Activated CD4-positive, alpha-beta T cell treated with anti-CD3 and anti-CD28 coated beads, Interleukin-2, amount 50 U/mL, for 4 hours (primary cell): ENCODE data around the gene CD79A.
"Not testable (repeated sequence)": the region's sequence is repeated elsewhere in the genome, so short reads cannot be mapped to it uniquely, and the experiment has no call there.

Source experiments
- DNase-seq, 2 experiments: peaks; one replicate each; pipeline ENCODE4 v3.0.0-alpha.2; 2020

CD79A gene

GRCh38 chr19:41906916-41907680, 30.0 kb downstream of the CD79A start:
- no peak for DNase-seq

DNA sequence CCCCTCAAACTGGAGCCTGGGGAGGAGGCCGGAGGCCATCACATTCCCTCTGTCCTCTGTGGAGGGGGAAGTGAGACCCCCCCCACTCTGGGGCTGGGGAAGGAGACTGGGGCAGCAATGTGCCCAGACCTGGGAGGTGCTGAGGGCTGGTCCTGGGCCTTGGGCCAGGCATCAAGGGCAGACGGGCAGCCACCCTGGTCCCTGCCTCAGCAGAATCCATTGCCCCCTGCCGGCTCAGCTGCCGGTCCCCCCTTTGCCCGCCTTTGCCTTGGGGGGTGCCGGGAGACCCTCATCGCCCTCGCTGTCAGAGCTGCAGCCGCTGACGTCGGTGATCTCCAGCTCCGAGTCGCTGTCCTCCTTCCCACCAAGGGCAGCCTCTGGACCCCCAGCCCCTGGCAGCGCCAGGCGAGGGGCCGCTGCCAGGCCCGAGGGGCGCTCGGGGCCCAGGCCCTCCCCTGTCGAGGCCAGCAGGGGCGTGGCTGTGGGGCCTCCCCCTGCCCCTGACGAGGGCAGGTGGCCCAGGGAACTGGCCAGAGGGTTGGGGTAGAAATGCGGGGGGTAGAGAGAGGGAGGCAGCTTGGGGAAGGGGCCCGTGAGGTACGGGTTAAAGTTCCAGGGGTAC, 31.0 kb downstream of the CD79A start:
- DNase-seq: no peak

GRCh38 chr19:41908724-41909464, 31.8 kb downstream of the CD79A start:
- no peak for DNase-seq

DNA sequence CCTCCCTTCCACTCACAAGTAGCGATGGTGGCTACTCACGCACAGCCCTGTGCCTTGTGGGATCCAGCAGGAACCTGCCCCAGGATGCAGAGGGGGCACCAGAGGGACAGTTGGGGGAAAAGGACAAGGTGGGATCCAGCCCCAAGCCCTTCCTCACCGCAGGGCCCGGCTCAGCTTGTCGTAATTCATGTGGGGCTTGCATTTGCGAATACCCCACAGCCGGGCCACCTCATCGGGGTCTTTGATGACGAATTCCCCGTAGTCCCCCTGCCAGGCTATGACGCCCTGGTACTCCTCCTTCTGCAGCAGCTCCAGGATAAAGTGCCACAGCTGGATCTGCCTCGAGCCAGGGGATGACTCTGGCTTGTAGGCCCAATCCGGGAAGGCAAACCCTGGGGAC, 32.6 kb downstream of the CD79A start:
- DNase-seq: no peak

DNA sequence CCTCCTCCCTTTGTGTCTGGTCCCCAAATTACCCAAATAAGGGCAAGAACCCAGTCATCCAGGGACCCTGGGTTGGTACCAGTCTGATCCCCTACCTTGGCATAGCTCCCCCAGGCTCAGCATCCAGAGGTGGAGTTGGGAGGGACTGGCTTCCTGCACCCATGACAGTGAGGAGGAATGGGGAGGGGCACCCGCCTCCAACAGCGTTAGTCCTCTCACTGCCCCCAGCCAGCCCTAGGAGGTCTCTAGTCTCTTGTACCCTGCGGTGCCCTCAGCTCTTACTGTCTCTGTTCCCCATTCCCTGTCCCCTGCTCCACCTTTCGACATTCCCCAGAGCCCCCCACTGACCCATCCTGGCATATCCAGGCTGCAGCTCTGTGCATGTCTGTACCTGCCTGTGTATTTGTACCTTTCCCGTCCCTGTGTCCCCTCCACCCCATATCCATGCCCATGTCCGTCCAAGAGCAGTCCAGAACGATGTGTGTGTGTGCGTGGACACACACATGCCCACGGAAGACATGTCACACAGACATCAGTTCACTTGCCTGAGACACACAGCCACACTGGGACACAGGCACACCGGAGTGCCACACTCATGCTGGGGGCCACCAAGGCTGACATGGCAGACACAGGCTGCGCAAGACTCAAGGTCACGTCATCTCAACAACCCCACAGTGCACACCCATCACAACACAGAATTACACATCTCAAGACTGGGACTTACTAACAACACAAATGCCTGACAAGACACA, 33.3 kb downstream of the CD79A start:
- no peak for DNase-seq

GRCh38 chr19:41910992-41911888, 34.2 kb downstream of the CD79A start:
- no peak for DNase-seq

DNA sequence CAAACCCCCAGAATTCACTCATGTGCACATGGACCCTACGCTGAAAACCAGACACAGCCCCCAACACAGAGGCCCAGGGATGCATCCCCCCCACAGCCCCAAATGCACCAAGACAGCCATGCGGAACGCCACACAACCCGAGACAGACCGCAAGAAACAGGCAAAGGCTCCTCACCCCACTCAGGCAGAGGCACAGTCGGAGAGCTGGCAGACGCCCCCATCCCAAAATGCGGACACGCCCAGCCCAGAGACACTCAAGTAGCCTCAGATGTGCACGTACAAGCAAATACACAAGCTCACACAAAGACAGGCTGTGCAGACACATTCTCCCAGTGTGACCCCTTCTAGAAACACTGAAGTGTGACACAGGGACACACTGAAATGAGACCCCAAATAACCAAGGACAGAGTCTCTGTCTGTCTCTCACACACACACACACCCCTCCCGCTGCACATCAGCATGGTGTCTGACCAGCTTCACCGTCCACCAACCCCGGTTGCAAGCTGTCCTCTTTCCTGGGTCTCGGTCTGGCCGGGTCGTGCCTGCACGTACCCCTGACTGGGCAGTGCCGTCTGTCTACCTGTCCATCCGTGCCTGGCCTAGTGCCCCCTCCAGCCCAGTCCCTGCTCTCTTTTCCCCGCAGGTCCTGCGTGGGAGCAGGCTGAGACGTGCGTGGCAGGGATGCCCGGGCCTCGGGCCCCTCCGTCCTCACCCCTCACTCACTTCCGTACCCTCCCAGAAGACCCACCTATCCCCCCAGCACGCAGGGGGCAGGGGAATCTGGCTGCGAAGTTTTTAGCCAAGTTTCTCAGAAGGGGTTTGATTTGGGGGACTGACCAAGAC, 35.0 kb downstream of the CD79A start:
- no peak for DNase-seq

- no peak for DNase-seq
Observed at GRCh38 chr19:41912899-41913537, 35.9 kb downstream of the CD79A start.

- DNase-seq: no peak
Observed at GRCh38 chr19:41913538-41914423, 36.7 kb downstream of the CD79A start.

DNA sequence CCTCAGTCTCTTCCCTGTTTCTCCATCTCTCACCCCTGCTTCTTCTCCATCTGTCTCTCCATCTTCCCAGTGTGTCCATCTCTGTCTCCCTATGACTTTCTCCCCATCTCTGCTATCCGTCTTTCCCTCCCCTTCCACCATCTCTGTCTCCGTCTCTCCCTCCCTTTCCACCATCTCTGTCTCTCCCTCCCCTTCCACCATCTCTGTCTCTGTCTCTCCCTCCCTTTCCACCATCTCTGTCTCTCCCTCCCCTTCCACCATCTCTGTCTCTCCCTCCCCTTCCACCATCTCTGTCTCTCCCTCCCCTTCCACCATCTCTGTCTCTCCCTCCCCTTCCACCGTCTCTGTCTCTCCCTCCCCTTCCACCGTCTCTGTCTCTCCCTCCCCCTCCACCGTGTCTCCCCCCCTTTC, 37.4 kb downstream of the CD79A start:
- not testable (repeated sequence) for DNase-seq

DNA sequence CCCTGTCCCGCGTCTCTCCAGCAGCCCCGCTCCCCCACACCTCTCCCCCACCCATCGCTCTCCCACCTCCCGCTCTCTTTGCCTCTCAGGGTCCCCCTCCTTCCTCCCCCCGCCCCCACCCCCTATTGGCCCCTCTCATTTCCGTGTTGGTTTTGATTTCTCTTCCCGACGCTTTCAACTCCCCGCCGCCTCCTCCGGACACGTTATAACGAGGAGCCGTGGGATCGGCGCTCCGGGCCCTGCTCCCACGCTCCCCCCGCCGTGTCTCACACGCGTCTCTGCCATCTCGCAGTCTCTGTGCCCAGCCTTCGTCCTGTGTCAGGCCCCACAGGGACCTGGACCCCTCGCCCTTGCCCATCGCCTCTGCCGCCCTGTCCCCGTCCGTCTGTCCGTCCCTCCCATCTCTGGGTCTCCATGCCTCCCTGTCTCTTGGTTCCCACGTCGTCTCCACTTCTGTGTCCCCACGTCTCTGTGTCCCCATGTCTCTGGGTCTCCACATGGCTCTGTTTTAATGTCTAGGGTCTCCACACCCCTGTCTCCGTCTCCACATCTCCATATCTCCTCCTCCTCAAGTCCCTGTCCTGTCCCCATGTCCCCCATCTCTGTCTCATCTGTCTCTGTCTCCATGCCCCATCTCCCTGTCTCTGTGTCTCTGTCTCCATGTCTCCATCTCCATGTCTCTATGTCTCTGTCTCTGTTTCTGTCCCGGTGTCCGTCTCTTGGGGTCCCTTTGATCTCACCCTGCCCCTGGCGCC, 38.1 kb downstream of the CD79A start:
- no peak for DNase-seq

GRCh38 chr19:41915776-41916414, 38.8 kb downstream of the CD79A start:
- DNase-seq: no peak

DNA sequence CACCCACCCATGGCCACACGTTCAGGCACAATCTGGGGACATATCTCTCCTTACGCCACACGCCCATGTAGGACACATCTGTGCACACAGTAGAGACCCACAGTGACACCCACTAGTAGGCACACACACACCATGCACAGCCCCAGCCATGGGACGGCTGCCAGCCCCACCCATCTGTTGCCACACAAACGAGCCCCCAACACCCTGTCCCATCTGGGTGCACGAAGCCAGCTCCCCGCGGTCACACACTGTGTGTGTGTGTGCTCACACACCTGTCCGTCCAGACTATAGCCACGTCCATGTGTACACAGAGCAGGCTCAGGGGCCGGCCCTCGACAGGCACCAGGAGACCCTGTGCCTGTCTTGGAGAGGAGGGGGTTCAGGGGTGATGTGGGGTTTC, 40.6 kb downstream of the CD79A start:
- DNase-seq: no peak

- DNase-seq: no peak
Observed at GRCh38 chr19:41918095-41918494, 41.0 kb downstream of the CD79A start.

DNA sequence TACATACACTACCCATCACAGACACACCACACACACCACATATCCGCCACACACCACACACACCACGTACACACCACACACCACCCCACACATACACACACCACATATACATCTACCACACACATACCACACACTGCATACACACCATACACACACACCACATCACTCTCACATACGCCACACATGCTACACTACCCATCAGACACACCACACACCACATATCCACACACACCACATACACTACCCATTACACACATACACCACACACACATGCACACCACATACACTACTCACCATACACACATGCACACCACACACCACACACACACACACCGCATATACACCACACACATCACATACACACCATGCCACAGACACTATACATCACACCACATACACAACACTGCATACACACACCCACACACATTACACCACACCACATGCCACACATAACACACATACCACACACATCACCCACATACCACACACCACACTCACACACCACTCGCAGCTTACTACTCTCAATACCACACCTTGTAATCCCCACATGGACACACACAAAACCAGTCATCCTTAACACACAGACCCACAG, 41.7 kb downstream of the CD79A start:
- no peak for DNase-seq

GRCh38 chr19:41919948-41920712, 43.1 kb downstream of the CD79A start:
- no peak for DNase-seq
